ENCODE measurements around the gene RNF43. TPM values are rescaled to one million over a fixed set of nuclear protein-coding genes. Genes with fewer than 3 reads are reported as not detected.

Gene RNF43
- total RNA-seq, 2 experiments from 2014 or later: 0.34 to 1.1 TPM

GRCh38 chr17:58375811-58376210 lies 41.5 kb downstream of the RNF43 start:
- peaks cover 19% of the 10 kb centered on the region for H3K4me1 Mint-ChIP-seq (ENCODE audit: low read depth)
- POLR2A ChIA-PET: no interaction called here
- intact Hi-C loops (cut with micrococcal nuclease): no loop called here
- ATAC-seq: no peak
- no peak for DNase-seq
- H3K4me3 Mint-ChIP-seq: no peak overlapping the region
- H3K9me3 Mint-ChIP-seq: no peaks in the 10 kb centered on the region
- H3K36me3 Mint-ChIP-seq (ENCODE audit: low read depth): no peaks in the 10 kb centered on the region
- CTCF ChIA-PET: interaction anchor here (0.6 to 0.8 kb wide), 2 partner anchors 14 to 512 kb away, joined by 3 read pairs; no protein-coding TSS in a partner anchor
- no peak for TF ChIP-seq CTCF (IDR thresholded peaks at IDR 0.05)
- no peaks in the 10 kb centered on the region for H3K27me3 Mint-ChIP-seq
- H3K27ac Mint-ChIP-seq: no peak overlapping the region

- peaks cover 18% of the 10 kb centered on the region for H3K4me1 Mint-ChIP-seq (ENCODE audit: low read depth)
- ATAC-seq (no peak), DNase-seq (no peak)
- TF ChIP-seq CTCF (IDR thresholded peaks at IDR 0.05): no peak
- H3K4me3 Mint-ChIP-seq: no peak overlapping the region
- no peak overlapping the region for H3K27ac Mint-ChIP-seq
- H3K36me3 Mint-ChIP-seq (ENCODE audit: low read depth): no peaks in the 10 kb centered on the region
- ChIA-PET CTCF (no interaction called here), POLR2A (no interaction called here)
- intact Hi-C loops (cut with micrococcal nuclease): no loop called here
- H3K9me3 Mint-ChIP-seq: no peaks in the 10 kb centered on the region
- H3K27me3 Mint-ChIP-seq: no peaks in the 10 kb centered on the region
Observed at GRCh38 chr17:58375256-58375655, 42.1 kb downstream of the RNF43 start.

GRCh38 chr17:58373923-58374322 lies 43.4 kb downstream of the RNF43 start:
- intact Hi-C loops (cut with micrococcal nuclease): no loop called here

GRCh38 chr17:58373003-58373402 lies 44.3 kb downstream of the RNF43 start:
- Mint-ChIP-seq H3K36me3 (ENCODE audit: low read depth) (no peaks in the 10 kb centered on the region), H3K9me3 (no peaks in the 10 kb centered on the region), H3K4me3 (no peak overlapping the region), H3K27me3 (no peaks in the 10 kb centered on the region), H3K4me1 (ENCODE audit: low read depth) (peaks cover 10% of the 10 kb centered on the region), H3K27ac (no peak overlapping the region)
- TF ChIP-seq CTCF (IDR thresholded peaks at IDR 0.05): no peak
- ChIA-PET POLR2A (interaction anchor here (1.0 to 1.6 kb wide), 3 partner anchors 11 to 41 kb away, joined by 3 read pairs; no protein-coding TSS in a partner anchor), CTCF (interaction anchor here (0.9 to 2.2 kb wide), 5 partner anchors 9 to 56 kb away, joined by 3 to 7 read pairs (median 3); no protein-coding TSS in a partner anchor)
- ATAC-seq: no peak
- no peak for DNase-seq
- intact Hi-C loops (cut with micrococcal nuclease): no loop called here

More at GRCh38 chr17:58373923-58374322, 43.4 kb downstream of the RNF43 start:
- Mint-ChIP-seq H3K9me3 (no peaks in the 10 kb centered on the region), H3K27me3 (no peaks in the 10 kb centered on the region), H3K4me1 (ENCODE audit: low read depth) (peaks cover 15% of the 10 kb centered on the region), H3K4me3 (no peak overlapping the region), H3K36me3 (ENCODE audit: low read depth) (no peaks in the 10 kb centered on the region), H3K27ac (no peak overlapping the region)
- TF ChIP-seq CTCF (IDR thresholded peaks at IDR 0.05): no peak
- ATAC-seq (no peak), DNase-seq (no peak)
- ChIA-PET CTCF (interaction anchor here (0.8 to 1.0 kb wide), 4 partner anchors 10 to 69 kb away, joined by 3 read pairs; no protein-coding TSS in a partner anchor), POLR2A (interaction anchor here (1.2 to 1.6 kb wide), 2 partner anchors 12 to 42 kb away, joined by 3 read pairs; no protein-coding TSS in a partner anchor)

- Mint-ChIP-seq H3K27me3 (no peaks in the 10 kb centered on the region), H3K4me3 (no peak overlapping the region), H3K4me1 (ENCODE audit: low read depth) (peaks cover 7% of the 10 kb centered on the region), H3K27ac (no peak overlapping the region), H3K36me3 (ENCODE audit: low read depth) (no peaks in the 10 kb centered on the region), H3K9me3 (no peaks in the 10 kb centered on the region)
- POLR2A ChIA-PET: interaction anchor here (1.4 to 2.2 kb wide), 3 partner anchors 17 to 34 kb away, joined by 3 to 6 read pairs (median 6); no protein-coding TSS in a partner anchor
- intact Hi-C loops (cut with micrococcal nuclease): no loop called here
- DNase-seq (no peak), ATAC-seq (no peak)
- CTCF ChIA-PET: interaction anchor here (1.0 to 2.2 kb wide), 4 partner anchors 13 to 54 kb away, joined by 3 to 7 read pairs (median 3); no protein-coding TSS in a partner anchor
- no peak for TF ChIP-seq CTCF (IDR thresholded peaks at IDR 0.05)
Observed at GRCh38 chr17:58371300-58371950, 45.9 kb downstream of the RNF43 start.
